ENCODE results near the gene TRIM31. TPM values are rescaled to one million over a fixed set of nuclear protein-coding genes. Genes with fewer than 3 reads are reported as not detected.
A peak's percentile ranks its signal among the peaks of the same experiment; 100 is the strongest.

TRIM31 gene
- total and polyA plus RNA-seq, 2 donors (not counting 1 experiment from before 2014, with no cell fraction given) = not detected

GRCh38 chr6:30061092-30061857 lies 51.6 kb downstream of the TRIM31 start, which contains the start of gene POLR1H:
POLR1H (plus strand) TSS chr6:30061265; CDS start chr6:30061525, 260 bp downstream.
- H4K20me1 ChIP-seq (ENCODE audit: control insufficient read depth, extremely low read depth, insufficient read depth, low read length) = no peaks in the 10 kb centered on the region
- H3K79me2 ChIP-seq (ENCODE audit: control insufficient read depth, insufficient read depth, low read length) = peaks cover 22% of the 10 kb centered on the region
- H3K4me2 ChIP-seq (ENCODE audit: extremely low read depth, insufficient read depth, low read length) = peak within 1 kb of the TSS; percentile 96
- H3K4me3 ChIP-seq (replicated peaks in 1 of 4; ENCODE audit: control extremely low read depth in 1 of 4, insufficient read depth in 1 of 4, low read depth in 3 of 4, low read length in 4 of 4) = peak within 1 kb of the TSS; percentile 54 to 99 (median 83)
- DNase-seq (ENCODE audit: low read depth in 2 of 2) = peak; percentile 96 to 97
- H3K9ac ChIP-seq (ENCODE audit: insufficient read depth, low read length) = peak within 1 kb of the TSS; percentile 62
- TF ChIP-seq EZH2 (IDR thresholded peaks at IDR 0.05; ENCODE audit: low read length, missing control alignments) = no peak
- TF ChIP-seq CTCF (conservative IDR thresholded peaks at IDR 0.05 in 1 of 2, IDR thresholded peaks at IDR 0.05 in 1 of 2; ENCODE audit: low read depth in 1 of 2, low read length in 2 of 2) = no peak
- peak within 1 kb of the TSS; percentile 82 for H3K27ac ChIP-seq (ENCODE audit: insufficient read depth, low read length)
- H3K36me3 ChIP-seq (ENCODE audit: control insufficient read depth, insufficient read depth, low read length) = no peaks in the 10 kb centered on the region
- H3K4me1 ChIP-seq (ENCODE audit: control insufficient read depth, extremely low read depth, insufficient read depth, low read length) = peaks cover 8% of the 10 kb centered on the region
- no peaks in the 10 kb centered on the region for H3K9me3 ChIP-seq (ENCODE audit: control insufficient read depth, insufficient read depth, low read depth, low read length)
- peak within 1 kb of the TSS; percentile 96 for H2AFZ ChIP-seq (ENCODE audit: low read length)
- H3K27me3 ChIP-seq (ENCODE audit: control insufficient read depth, insufficient read depth, low read length) = no peaks in the 10 kb centered on the region

DNA sequence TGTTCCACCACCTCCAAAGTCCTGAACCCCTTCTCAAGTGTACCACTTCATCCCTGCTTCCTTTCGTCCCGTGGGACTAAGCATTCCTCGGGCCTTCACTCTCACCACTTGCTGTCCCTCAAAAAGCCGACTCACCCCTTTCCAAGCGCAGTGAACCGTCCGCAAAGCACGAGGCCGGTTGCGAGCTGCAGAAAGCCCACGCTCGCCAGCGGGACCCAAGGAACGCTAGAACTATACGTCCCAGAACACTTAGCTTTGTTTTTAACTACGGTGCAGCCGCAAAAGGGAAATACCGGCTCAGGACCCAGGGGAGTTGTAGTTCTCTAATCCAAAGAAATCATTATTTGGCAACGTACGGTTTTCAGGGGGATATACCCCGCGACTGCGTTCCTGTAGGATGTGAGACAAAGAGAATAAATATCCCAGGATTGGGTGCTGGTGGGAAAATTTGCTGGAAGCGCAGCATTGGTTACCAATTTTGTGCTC lies 52.2 kb downstream of the TRIM31 start:
- Histone ChIP-seq H3K79me2 (ENCODE audit: control insufficient read depth, insufficient read depth, low read length) (peaks cover 22% of the 10 kb centered on the region), H3K4me2 (ENCODE audit: extremely low read depth, insufficient read depth, low read length) (peak overlapping the region; percentile 91), H2AFZ (ENCODE audit: low read length) (peak overlapping the region; percentile 56), H3K27me3 (ENCODE audit: control insufficient read depth, insufficient read depth, low read length) (no peaks in the 10 kb centered on the region), H3K27ac (ENCODE audit: insufficient read depth, low read length) (peak overlapping the region; percentile 82), H3K4me1 (ENCODE audit: control insufficient read depth, extremely low read depth, insufficient read depth, low read length) (peaks cover 8% of the 10 kb centered on the region), H4K20me1 (ENCODE audit: control insufficient read depth, extremely low read depth, insufficient read depth, low read length) (no peaks in the 10 kb centered on the region), H3K9me3 (ENCODE audit: control insufficient read depth, insufficient read depth, low read depth, low read length) (no peaks in the 10 kb centered on the region), H3K36me3 (ENCODE audit: control insufficient read depth, insufficient read depth, low read length) (no peaks in the 10 kb centered on the region), H3K9ac (ENCODE audit: insufficient read depth, low read length) (peak overlapping the region; percentile 62), H3K4me3 (replicated peaks in 1 of 4; ENCODE audit: control extremely low read depth in 1 of 4, insufficient read depth in 1 of 4, low read depth in 3 of 4, low read length in 4 of 4) (peak overlapping the region; percentile 54 to 99 (median 83))
- DNase-seq (ENCODE audit: low read depth in 2 of 2) = peak in 1 of 2 donors; percentile 54
- no peak for TF ChIP-seq EZH2 (IDR thresholded peaks at IDR 0.05; ENCODE audit: low read length, missing control alignments)
- TF ChIP-seq CTCF (conservative IDR thresholded peaks at IDR 0.05 in 1 of 2, IDR thresholded peaks at IDR 0.05 in 1 of 2; ENCODE audit: low read depth in 1 of 2, low read length in 2 of 2) = no peak

GRCh38 chr6:30055513-30055912 lies 57.4 kb downstream of the TRIM31 start:
- DNase-seq (ENCODE audit: low read depth in 2 of 2) = no peak
- H3K9ac ChIP-seq (ENCODE audit: insufficient read depth, low read length) = no peak overlapping the region
- H3K27ac ChIP-seq (ENCODE audit: insufficient read depth, low read length) = no peak overlapping the region

More at GRCh38 chr6:30055513-30055912, 57.4 kb downstream of the TRIM31 start:
- H2AFZ ChIP-seq (ENCODE audit: low read length) = no peak overlapping the region
- H3K4me3 ChIP-seq (replicated peaks in 1 of 4; ENCODE audit: control extremely low read depth in 1 of 4, insufficient read depth in 1 of 4, low read depth in 3 of 4, low read length in 4 of 4) = no peak overlapping the region
- no peaks in the 10 kb centered on the region for H3K36me3 ChIP-seq (ENCODE audit: control insufficient read depth, insufficient read depth, low read length)
- H3K27me3 ChIP-seq (ENCODE audit: control insufficient read depth, insufficient read depth, low read length) = no peaks in the 10 kb centered on the region
- H3K79me2 ChIP-seq (ENCODE audit: control insufficient read depth, insufficient read depth, low read length) = peaks cover 6% of the 10 kb centered on the region
- no peaks in the 10 kb centered on the region for H3K9me3 ChIP-seq (ENCODE audit: control insufficient read depth, insufficient read depth, low read depth, low read length)
- no peak overlapping the region for H3K4me2 ChIP-seq (ENCODE audit: extremely low read depth, insufficient read depth, low read length)
- no peaks in the 10 kb centered on the region for H4K20me1 ChIP-seq (ENCODE audit: control insufficient read depth, extremely low read depth, insufficient read depth, low read length)
- peaks cover 5% of the 10 kb centered on the region for H3K4me1 ChIP-seq (ENCODE audit: control insufficient read depth, extremely low read depth, insufficient read depth, low read length)
- TF ChIP-seq EZH2 (IDR thresholded peaks at IDR 0.05; ENCODE audit: low read length, missing control alignments) (no peak), CTCF (conservative IDR thresholded peaks at IDR 0.05 in 1 of 2, IDR thresholded peaks at IDR 0.05 in 1 of 2; ENCODE audit: low read depth in 1 of 2, low read length in 2 of 2) (no peak)

Measured in fibroblast of lung (primary cell).